ENCODE results near the gene ANTXR1.

- TF ChIP-seq, protein P1, sequence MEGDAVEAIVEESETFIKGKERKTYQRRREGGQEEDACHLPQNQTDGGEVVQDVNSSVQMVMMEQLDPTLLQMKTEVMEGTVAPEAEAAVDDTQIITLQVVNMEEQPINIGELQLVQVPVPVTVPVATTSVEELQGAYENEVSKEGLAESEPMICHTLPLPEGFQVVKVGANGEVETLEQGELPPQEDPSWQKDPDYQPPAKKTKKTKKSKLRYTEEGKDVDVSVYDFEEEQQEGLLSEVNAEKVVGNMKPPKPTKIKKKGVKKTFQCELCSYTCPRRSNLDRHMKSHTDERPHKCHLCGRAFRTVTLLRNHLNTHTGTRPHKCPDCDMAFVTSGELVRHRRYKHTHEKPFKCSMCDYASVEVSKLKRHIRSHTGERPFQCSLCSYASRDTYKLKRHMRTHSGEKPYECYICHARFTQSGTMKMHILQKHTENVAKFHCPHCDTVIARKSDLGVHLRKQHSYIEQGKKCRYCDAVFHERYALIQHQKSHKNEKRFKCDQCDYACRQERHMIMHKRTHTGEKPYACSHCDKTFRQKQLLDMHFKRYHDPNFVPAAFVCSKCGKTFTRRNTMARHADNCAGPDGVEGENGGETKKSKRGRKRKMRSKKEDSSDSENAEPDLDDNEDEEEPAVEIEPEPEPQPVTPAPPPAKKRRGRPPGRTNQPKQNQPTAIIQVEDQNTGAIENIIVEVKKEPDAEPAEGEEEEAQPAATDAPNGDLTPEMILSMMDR (conservative IDR thresholded peaks at IDR 0.05; ENCODE audit: low read depth, low read length) = no peak
- no peak for TF ChIP-seq EZH2 (IDR thresholded peaks at IDR 0.05; ENCODE audit: borderline replicate concordance, low read depth, low read length, poor library complexity, severe bottlenecking)
Observed at GRCh38 chr2:69149631-69150215, 136.7 kb downstream of the ANTXR1 start.

Data from A673 (cell line).